H9 (cell line): ENCODE data around the gene PRR5L. TPM values are rescaled to one million over a fixed set of nuclear protein-coding genes. Genes with fewer than 3 reads are reported as not detected.

Experiments used
- DNase-seq: peaks from one replicate; pipeline ENCODE4 v3.0.0-alpha.2; 2017
- H2AFZ ChIP-seq: one replicate; pipeline ENCODE4 v1.6.1; 2013; ENCODE audit warnings: mild to moderate bottlenecking, low read length, control low read depth, moderate library complexity
- H2AK5ac ChIP-seq: 2 replicates; pipeline ENCODE4 v1.6.1; 2013; ENCODE audit warnings: low read length, control low read depth, mixed read lengths; ENCODE audit not compliant: insufficient read length
- H2BK120ac ChIP-seq: one replicate; pipeline ENCODE4 v1.6.1; 2013; ENCODE audit warnings: low read depth, mild to moderate bottlenecking, low read length, control low read depth, inconsistent platforms; ENCODE audit not compliant: poor library complexity, severe bottlenecking
- H2BK12ac ChIP-seq: 2 replicates; pipeline ENCODE4 v1.6.1; 2013; ENCODE audit warnings: low read length, control low read depth, mixed read lengths, low read depth; ENCODE audit not compliant: insufficient read length
- H2BK15ac ChIP-seq: 2 replicates; pipeline ENCODE4 v1.6.1; 2013; ENCODE audit warnings: low read depth, low read length, control low read depth
- H2BK20ac ChIP-seq: one replicate; pipeline ENCODE4 v1.6.1; 2013; ENCODE audit warnings: low read depth, mild to moderate bottlenecking, low read length, control low read depth, inconsistent platforms; ENCODE audit not compliant: poor library complexity, severe bottlenecking
- H2BK5ac ChIP-seq: 2 replicates; pipeline ENCODE4 v1.6.1; 2013; ENCODE audit warnings: low read length, control low read depth, mixed read lengths; ENCODE audit not compliant: insufficient read length
- H3K14ac ChIP-seq: 2 replicates; pipeline ENCODE4 v1.6.1; 2013; ENCODE audit warnings: low read length, control low read depth; ENCODE audit not compliant: insufficient read depth
- H3K18ac ChIP-seq: 2 replicates; pipeline ENCODE4 v1.6.1; 2013; ENCODE audit warnings: low read depth, mild to moderate bottlenecking, mixed read lengths, low read length, control low read depth; ENCODE audit not compliant: insufficient read length
- H3K23ac ChIP-seq: 2 replicates; pipeline ENCODE4 v1.6.1; 2013; ENCODE audit warnings: low read length, control low read depth, mixed read lengths, low read depth; ENCODE audit not compliant: insufficient read length
- H3K23me2 ChIP-seq: 2 replicates; pipeline ENCODE4 v1.6.1; 2013; ENCODE audit warnings: low read depth, mild to moderate bottlenecking, mixed read lengths, low read length, control low read depth; ENCODE audit not compliant: insufficient read length, poor library complexity, severe bottlenecking
- H3K27ac ChIP-seq: 2 replicates; pipeline ENCODE4 v1.5.1; 2013; ENCODE audit warnings: low read length, control low read depth, mixed read lengths, low read depth; ENCODE audit not compliant: insufficient read length
- H3K27me3 ChIP-seq: 2 replicates; pipeline ENCODE4 v1.6.1; 2013; ENCODE audit warnings: low read length, control low read depth, inconsistent platforms; ENCODE audit not compliant: insufficient read depth
- H3K4ac ChIP-seq: 2 replicates; pipeline ENCODE4 v1.6.1; 2013; ENCODE audit warnings: low read depth, mild to moderate bottlenecking, control low read depth, inconsistent platforms, low read length, moderate library complexity
- H3K4me1 ChIP-seq: 2 replicates; pipeline ENCODE4 v1.6.1; 2013; ENCODE audit warnings: low read length, control low read depth, inconsistent platforms; ENCODE audit not compliant: insufficient read depth
- H3K4me2 ChIP-seq: 2 replicates; pipeline ENCODE4 v1.6.1; 2013; ENCODE audit warnings: low read length, control low read depth, mixed read lengths; ENCODE audit not compliant: insufficient read length, insufficient read depth
- H3K56ac ChIP-seq: 2 replicates; pipeline ENCODE4 v1.6.1; 2013; ENCODE audit warnings: low read depth, mild to moderate bottlenecking, mixed read lengths, low read length, control low read depth; ENCODE audit not compliant: insufficient read length
- H3K79me1 ChIP-seq: 2 replicates; pipeline ENCODE4 v1.6.1; 2013; ENCODE audit warnings: low read depth, mild to moderate bottlenecking, moderate library complexity, low read length, control low read depth, inconsistent platforms; ENCODE audit not compliant: insufficient read depth, poor library complexity, severe bottlenecking
- H3K79me2 ChIP-seq: 2 replicates; pipeline ENCODE4 v1.6.1; 2013; ENCODE audit warnings: low read length, control low read depth, inconsistent platforms; ENCODE audit not compliant: insufficient read depth
- H3K9ac ChIP-seq: 2 replicates; pipeline ENCODE4 v1.6.1; 2013; ENCODE audit warnings: low read length, control low read depth, mixed read lengths; ENCODE audit not compliant: insufficient read length; ENCODE audit errors: extremely low read depth
- H3K9me3 ChIP-seq: one replicate; pipeline ENCODE4 v1.6.1; 2013; ENCODE audit warnings: low read depth, low read length, inconsistent platforms; ENCODE audit not compliant: control insufficient read depth
- H3T11ph ChIP-seq: one replicate; pipeline ENCODE4 v1.6.1; 2013; ENCODE audit warnings: mild to moderate bottlenecking, low read length, control low read depth, inconsistent platforms
- H4K20me1 ChIP-seq: one replicate; pipeline ENCODE4 v1.6.1; 2013; ENCODE audit not compliant: control insufficient read depth, insufficient read length, insufficient read depth
- H4K5ac ChIP-seq: 2 replicates; pipeline ENCODE4 v1.6.1; 2013; ENCODE audit warnings: low read depth, mild to moderate bottlenecking, mixed read lengths, low read length, control low read depth; ENCODE audit not compliant: insufficient read length
- H4K8ac ChIP-seq: replicated peaks from 2 replicates; pipeline ENCODE4 v1.6.1; 2013; ENCODE audit warnings: low read length, control low read depth, mixed read lengths, low read depth; ENCODE audit not compliant: insufficient read length
- H4K91ac ChIP-seq: 2 replicates; pipeline ENCODE4 v1.6.1; 2013; ENCODE audit warnings: low read depth, mild to moderate bottlenecking, moderate library complexity, mixed read lengths, low read length, control low read depth; ENCODE audit not compliant: insufficient read length
- H3K27ac Mint-ChIP-seq, 3 experiments: 2 replicates in 2 of 3; 3 replicates in 1 of 3; pipeline ENCODE4 v1.8.0; 2020 to 2021; ENCODE audit warnings: mixed read lengths in 3 of 3, mild to moderate bottlenecking in 1 of 3, moderate library complexity in 1 of 3
- H3K27me3 Mint-ChIP-seq: 2 replicates; pipeline ENCODE4 v1.8.0; 2021; ENCODE audit warnings: low read depth, mild to moderate bottlenecking, moderate library complexity, mixed read lengths
- H3K36me3 Mint-ChIP-seq, 3 experiments: 2 replicates in 2 of 3; 3 replicates in 1 of 3; pipeline ENCODE4 v1.8.0; 2020 to 2021; ENCODE audit warnings: low read depth in 3 of 3, mixed read lengths in 3 of 3; ENCODE audit not compliant: insufficient read depth in 1 of 3
- H3K4me1 Mint-ChIP-seq, 2 experiments: 2 replicates each; pipeline ENCODE4 v1.8.0; 2020; ENCODE audit warnings: mixed read lengths in 2 of 2
- H3K4me3 Mint-ChIP-seq, 2 experiments: 2 replicates in 1 of 2; 3 replicates in 1 of 2; pipeline ENCODE4 v1.8.0; 2020 to 2021; ENCODE audit warnings: mild to moderate bottlenecking in 2 of 2, mixed read lengths in 2 of 2, moderate library complexity in 1 of 2
- H3K9me3 Mint-ChIP-seq, 2 experiments: 2 replicates in 1 of 2; 3 replicates in 1 of 2; pipeline ENCODE4 v1.8.0; 2020; ENCODE audit warnings: mild to moderate bottlenecking in 2 of 2, mixed read lengths in 2 of 2, moderate library complexity in 1 of 2
- WGBS: extraction: QIAGEN DNeasy Blood & Tissue Kit; methylation state at CpG from one replicate; pipeline ENCODE4 v1.1.7; 2013; ENCODE audit warnings: missing lambda C conversion rate, low lambda C conversion rate, mixed read lengths; ENCODE audit not compliant: insufficient read length; ENCODE audit errors: extremely low coverage; 5-methylcytosine and 5-hydroxymethylcytosine counted together
- total RNA-seq: library from RNA; stranded (reverse); gene quantifications from 2 replicates; pipeline ENCODE4 v1.2.1, GENCODE V29; 2021
- TF ChIP-seq, protein P1 (sequence below): fragments of 200-600 bp; sonication (generic); conservative IDR thresholded peaks from 3 replicates; pipeline ENCODE4 v1.8.0; 2021; ENCODE audit warnings: antibody characterized with exemption, mild to moderate bottlenecking

Gene PRR5L
- total RNA-seq, 1 experiment from 2014 or later, result 5.6 TPM

- H2AFZ ChIP-seq, result no peak overlapping the region
- no peak overlapping the region for H3K4me2 ChIP-seq
- no CpG with 5 or more reads among the region's 7 CpGs for WGBS
- no peak overlapping the region for H2BK12ac ChIP-seq
- H4K91ac ChIP-seq, result no peak overlapping the region
- H3K9ac ChIP-seq, result no peak overlapping the region
- no peak overlapping the region for H3K4ac ChIP-seq
- no peak overlapping the region for H4K5ac ChIP-seq
- H3K14ac ChIP-seq, result no peak overlapping the region
- no peak overlapping the region for H2BK5ac ChIP-seq
- no peak overlapping the region for H2BK15ac ChIP-seq
- no peaks in the 10 kb centered on the region; the same call in 1 of the 2 replicates for H3K27me3 ChIP-seq
- TF ChIP-seq, protein P1, sequence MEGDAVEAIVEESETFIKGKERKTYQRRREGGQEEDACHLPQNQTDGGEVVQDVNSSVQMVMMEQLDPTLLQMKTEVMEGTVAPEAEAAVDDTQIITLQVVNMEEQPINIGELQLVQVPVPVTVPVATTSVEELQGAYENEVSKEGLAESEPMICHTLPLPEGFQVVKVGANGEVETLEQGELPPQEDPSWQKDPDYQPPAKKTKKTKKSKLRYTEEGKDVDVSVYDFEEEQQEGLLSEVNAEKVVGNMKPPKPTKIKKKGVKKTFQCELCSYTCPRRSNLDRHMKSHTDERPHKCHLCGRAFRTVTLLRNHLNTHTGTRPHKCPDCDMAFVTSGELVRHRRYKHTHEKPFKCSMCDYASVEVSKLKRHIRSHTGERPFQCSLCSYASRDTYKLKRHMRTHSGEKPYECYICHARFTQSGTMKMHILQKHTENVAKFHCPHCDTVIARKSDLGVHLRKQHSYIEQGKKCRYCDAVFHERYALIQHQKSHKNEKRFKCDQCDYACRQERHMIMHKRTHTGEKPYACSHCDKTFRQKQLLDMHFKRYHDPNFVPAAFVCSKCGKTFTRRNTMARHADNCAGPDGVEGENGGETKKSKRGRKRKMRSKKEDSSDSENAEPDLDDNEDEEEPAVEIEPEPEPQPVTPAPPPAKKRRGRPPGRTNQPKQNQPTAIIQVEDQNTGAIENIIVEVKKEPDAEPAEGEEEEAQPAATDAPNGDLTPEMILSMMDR, result no peak
- H4K8ac ChIP-seq, result no peak overlapping the region
- H3K23me2 ChIP-seq, result peaks cover 8% of the 10 kb centered on the region
- no peaks in the 10 kb centered on the region for H3K79me1 ChIP-seq
- no peak overlapping the region for H3K27ac ChIP-seq
- no peak for DNase-seq
- H4K20me1 ChIP-seq, result no peaks in the 10 kb centered on the region
- H3K4me3 Mint-ChIP-seq, result no peak overlapping the region
- no peaks in the 10 kb centered on the region for H3K79me2 ChIP-seq
- peaks cover 54% of the 10 kb centered on the region for H3K27me3 Mint-ChIP-seq
- H3K4me1 Mint-ChIP-seq, result peaks cover 5 to 9% of the 10 kb centered on the region in 2 experiments; a peak in 2 of 4 replicates
- no peak overlapping the region for H3K56ac ChIP-seq
- H3K36me3 Mint-ChIP-seq, result no peaks in the 10 kb centered on the region
- no peaks in the 10 kb centered on the region for H3K4me1 ChIP-seq
- no peak overlapping the region for H2BK120ac ChIP-seq
- no peaks in the 10 kb centered on the region for H3K9me3 ChIP-seq
- no peak overlapping the region for H3K18ac ChIP-seq
- no peak overlapping the region for H3K23ac ChIP-seq
- H3T11ph ChIP-seq, result no peak overlapping the region
- no peaks in the 10 kb centered on the region for H3K9me3 Mint-ChIP-seq
- no peak overlapping the region for H2AK5ac ChIP-seq
- no peak overlapping the region for H3K27ac Mint-ChIP-seq
- H2BK20ac ChIP-seq, result no peak overlapping the region
These were observed 75.5 kb downstream of the PRR5L start for GRCh38 chr11:36371590-36371989.
